ENCODE results near the gene SSX5.
"Not testable (repeated sequence)": the region's sequence is repeated elsewhere in the genome, so short reads cannot be mapped to it uniquely, and the experiment has no call there.

Gene SSX5, protein sequence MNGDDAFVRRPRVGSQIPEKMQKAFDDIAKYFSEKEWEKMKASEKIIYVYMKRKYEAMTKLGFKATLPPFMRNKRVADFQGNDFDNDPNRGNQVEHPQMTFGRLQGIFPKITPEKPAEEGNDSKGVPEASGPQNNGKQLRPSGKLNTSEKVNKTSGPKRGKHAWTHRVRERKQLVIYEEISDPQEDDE

GRCh38 chrX:48196745-48197201, at the start of gene SSX5:
Gene SSX5 (minus strand): TSS chrX:48196795. CDS start chrX:48195358, 1,437 bp downstream.
- TF ChIP-seq, protein P1, sequence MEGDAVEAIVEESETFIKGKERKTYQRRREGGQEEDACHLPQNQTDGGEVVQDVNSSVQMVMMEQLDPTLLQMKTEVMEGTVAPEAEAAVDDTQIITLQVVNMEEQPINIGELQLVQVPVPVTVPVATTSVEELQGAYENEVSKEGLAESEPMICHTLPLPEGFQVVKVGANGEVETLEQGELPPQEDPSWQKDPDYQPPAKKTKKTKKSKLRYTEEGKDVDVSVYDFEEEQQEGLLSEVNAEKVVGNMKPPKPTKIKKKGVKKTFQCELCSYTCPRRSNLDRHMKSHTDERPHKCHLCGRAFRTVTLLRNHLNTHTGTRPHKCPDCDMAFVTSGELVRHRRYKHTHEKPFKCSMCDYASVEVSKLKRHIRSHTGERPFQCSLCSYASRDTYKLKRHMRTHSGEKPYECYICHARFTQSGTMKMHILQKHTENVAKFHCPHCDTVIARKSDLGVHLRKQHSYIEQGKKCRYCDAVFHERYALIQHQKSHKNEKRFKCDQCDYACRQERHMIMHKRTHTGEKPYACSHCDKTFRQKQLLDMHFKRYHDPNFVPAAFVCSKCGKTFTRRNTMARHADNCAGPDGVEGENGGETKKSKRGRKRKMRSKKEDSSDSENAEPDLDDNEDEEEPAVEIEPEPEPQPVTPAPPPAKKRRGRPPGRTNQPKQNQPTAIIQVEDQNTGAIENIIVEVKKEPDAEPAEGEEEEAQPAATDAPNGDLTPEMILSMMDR (IDR thresholded peaks at IDR 0.05; ENCODE audit: extremely low read depth, missing control alignments) = no peak

DNA sequence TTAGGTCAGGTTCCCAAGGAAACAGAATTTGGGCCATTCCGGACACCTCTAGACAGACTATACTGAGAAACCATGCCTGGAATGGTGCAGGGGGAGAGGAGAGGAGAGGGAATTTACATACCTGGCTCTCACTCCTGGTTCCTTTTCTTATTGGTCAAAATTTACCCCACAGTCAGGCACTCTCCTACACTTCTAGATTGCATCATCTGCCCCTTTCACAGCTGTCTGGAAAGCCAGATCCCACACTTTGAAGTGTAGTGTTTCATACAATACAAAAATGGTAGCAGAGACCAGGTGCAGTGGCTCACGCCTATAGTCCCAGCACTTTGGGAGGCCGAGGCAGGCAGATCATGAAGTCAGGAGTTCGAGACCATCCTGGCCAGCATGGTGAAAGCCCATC, 27.6 kb upstream of the SSX5 start:
- DNase-seq (ENCODE audit: low spot score) = not testable (repeated sequence)

More at GRCh38 chrX:48196745-48197201, at the start of gene SSX5:
- DNase-seq (ENCODE audit: low spot score) = no peak

- DNase-seq (ENCODE audit: low spot score) = not testable (repeated sequence)
Measured at GRCh38 chrX:48214341-48214740, 17.7 kb upstream of the SSX5 start.

- DNase-seq (ENCODE audit: low spot score) = not testable (repeated sequence)
Measured at GRCh38 chrX:48190024-48190423, 6.6 kb downstream of the SSX5 start.

DNA sequence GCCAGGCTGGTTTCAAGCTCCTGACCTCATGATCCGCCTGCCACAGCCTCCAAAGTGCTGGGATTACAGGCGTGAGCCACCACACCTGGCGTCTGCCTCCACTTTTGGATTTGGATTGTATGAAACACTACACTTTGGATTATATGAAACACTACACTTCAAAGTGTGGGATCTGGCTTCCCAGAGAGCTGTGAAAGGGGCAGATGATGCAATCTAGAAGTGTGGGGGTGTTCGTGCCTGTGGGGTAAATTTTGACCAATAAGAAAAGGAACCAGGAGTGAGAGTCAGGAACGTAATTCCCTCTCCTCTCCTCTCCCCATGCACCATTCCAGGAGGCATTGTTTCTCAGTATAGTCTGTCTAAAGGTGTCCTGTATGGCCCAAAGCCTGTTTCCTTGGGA, 14.7 kb downstream of the SSX5 start:
- not testable (repeated sequence) for DNase-seq (ENCODE audit: low spot score)

DNA sequence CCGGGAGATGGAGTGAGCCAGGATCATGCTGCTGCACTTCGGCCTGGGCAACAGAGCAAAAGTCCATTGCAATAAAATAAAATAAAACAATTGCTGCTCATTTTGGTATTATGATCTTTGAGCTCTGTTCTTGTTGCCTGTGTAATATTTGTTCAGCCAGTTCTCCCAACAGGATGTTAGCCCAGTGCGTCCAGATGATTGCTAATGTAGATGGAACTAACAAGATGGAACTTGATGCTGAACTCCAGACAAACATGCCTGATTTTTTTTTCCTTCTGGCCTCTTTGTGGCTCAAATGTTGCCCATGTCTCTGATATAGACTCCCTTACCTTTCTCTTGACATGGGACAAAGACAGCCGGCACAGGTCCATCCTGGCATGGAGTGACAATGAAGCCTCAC, 15.8 kb downstream of the SSX5 start:
- DNase-seq (ENCODE audit: low spot score) = no peak
- TF ChIP-seq, protein P1 (IDR thresholded peaks at IDR 0.05; ENCODE audit: extremely low read depth, missing control alignments) = no peak

- no peak for DNase-seq (ENCODE audit: low spot score)
- TF ChIP-seq, protein P1 (IDR thresholded peaks at IDR 0.05; ENCODE audit: extremely low read depth, missing control alignments) = no peak
Measured at GRCh38 chrX:48179691-48180090, 16.9 kb downstream of the SSX5 start.

GRCh38 chrX:48166322-48166721, 30.3 kb downstream of the SSX5 start:
- not testable (repeated sequence) for DNase-seq (ENCODE audit: low spot score)

DNA sequence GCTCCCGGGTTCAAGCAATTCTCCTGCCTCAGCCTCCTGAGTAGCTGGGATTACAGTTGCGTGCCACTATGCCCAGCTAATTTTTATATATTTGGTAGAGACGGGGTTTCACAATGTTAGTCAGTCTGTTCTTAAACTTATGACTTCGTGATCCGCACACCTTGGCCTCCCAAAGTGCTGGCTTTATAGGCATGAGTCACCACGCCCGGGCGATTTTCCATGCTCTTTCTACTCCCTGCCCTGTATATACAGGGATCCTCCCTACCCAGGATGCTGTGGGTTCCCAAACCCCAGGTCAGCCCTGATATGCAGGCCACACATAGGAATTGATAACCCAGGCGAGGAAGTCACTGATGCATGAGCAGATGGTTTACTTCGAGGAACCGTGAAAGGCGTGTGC, 31.4 kb downstream of the SSX5 start:
- no peak for DNase-seq (ENCODE audit: low spot score)
- TF ChIP-seq, protein P1 (IDR thresholded peaks at IDR 0.05; ENCODE audit: extremely low read depth, missing control alignments) = no peak

DNA sequence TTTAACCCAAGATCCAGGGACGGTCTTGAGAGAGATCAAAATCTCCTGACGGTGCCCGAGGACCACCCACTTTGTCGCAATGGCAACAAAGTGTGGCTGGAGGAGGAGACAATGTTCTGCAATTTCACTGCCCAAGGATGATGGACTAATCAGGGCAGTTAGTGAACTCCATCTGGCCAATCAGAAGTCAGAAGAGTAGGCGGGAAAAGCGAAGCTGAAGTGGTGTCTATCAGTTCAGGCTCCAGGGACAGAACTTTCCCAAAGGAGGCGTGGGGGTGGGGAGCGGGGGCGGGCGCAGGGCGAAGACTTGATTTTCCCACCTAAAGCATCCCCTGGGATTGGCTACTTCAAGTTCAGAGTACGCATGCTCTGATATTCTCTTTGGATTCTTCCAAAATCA, 40.6 kb downstream of the SSX5 start:
- no peak for DNase-seq (ENCODE audit: low spot score)
- TF ChIP-seq, protein P1 (IDR thresholded peaks at IDR 0.05; ENCODE audit: extremely low read depth, missing control alignments) = no peak

Measured in GM20000 (cell line).